IPS-NIHi11 (cell line): ENCODE measurements around the gene COLGALT1.
"Not testable (repeated sequence)": the region's sequence is repeated elsewhere in the genome, so short reads cannot be mapped to it uniquely, and the experiment has no call there.

Experiments used
- DNase-seq: peaks from one replicate; pipeline ENCODE4 v3.0.0; 2012; ENCODE audit warnings: mixed read lengths, low spot score

Gene COLGALT1

GRCh38 chr19:17562561-17562960, 7.1 kb downstream of the COLGALT1 start:
- no peak for DNase-seq

DNA sequence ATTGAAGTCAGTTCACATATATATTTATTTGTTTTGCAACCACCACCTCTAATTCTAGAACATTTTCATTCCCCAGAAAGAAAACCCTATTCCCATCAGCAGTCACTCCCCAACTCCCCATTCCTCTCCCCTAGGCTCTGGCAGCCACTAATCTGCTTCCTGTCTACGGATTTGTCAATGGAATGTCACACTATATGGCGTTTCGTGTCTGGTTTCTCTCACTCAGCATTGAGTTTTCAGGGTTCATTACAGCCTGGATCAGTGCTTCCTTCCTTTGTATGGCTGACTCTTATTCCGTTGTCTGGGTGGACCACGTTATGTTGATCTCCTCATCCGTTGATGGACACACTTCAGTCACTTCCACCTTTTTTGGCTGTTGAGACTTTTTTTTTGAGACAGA, 9.3 kb downstream of the COLGALT1 start:
- DNase-seq: no peak

GRCh38 chr19:17565611-17566010, 10.2 kb downstream of the COLGALT1 start:
- no peak for DNase-seq

DNA sequence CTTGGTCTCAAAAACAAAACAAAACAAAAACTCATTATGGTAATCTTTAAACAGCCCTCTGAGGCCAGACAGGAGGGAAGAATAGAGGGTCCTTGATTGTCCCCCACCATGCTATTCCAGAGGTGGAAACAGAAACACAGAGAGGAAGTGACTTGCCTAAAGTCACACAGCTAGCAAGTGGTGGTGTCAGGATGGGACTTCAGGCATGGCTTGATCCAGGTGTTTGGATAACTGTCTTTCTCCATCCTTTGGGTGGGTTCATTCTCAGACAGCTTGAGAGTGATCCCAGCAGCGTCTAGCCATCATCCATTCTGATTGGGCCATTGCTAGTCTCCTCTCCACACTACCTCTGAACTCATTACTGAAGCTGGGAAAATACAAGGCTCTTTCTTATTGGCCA, 12.5 kb downstream of the COLGALT1 start:
- no peak for DNase-seq

GRCh38 chr19:17570291-17570690, 14.8 kb downstream of the COLGALT1 start:
- DNase-seq: not testable (repeated sequence)

DNA sequence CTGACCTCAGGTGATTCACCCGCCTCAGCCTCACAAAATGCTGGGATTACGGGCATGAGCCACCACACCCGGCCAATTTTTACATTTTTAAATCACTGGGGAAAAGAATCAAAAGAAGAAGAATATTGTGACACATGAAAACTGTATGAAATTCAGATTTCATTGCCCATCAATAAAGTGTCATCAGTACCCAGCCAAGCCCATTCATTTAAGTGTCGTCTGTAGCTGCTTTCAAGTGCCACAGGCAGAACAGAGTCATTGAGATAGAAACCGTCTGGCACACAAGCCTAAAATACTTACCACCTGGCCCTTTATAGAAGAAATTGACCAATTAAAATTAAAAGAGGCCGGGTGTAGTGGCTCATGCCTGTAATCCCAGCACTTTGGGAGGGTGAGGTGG, 15.3 kb downstream of the COLGALT1 start:
- DNase-seq: no peak

GRCh38 chr19:17572638-17573037, 17.2 kb downstream of the COLGALT1 start:
- no peak for DNase-seq

- no peak for DNase-seq
These were observed 20.7 kb downstream of the COLGALT1 start for GRCh38 chr19:17575871-17576757.

GRCh38 chr19:17576758-17577456, 21.5 kb downstream of the COLGALT1 start:
- DNase-seq: peak; percentile 94

- no peak for DNase-seq
These were observed 22.1 kb downstream of the COLGALT1 start for GRCh38 chr19:17577457-17578097.

- peak; percentile 85 for DNase-seq
These were observed 24.3 kb downstream of the COLGALT1 start for GRCh38 chr19:17579661-17580244.

- peak; percentile 32 for DNase-seq
These were observed 25.2 kb downstream of the COLGALT1 start for GRCh38 chr19:17580470-17581144.

- DNase-seq: no peak
These were observed 25.9 kb downstream of the COLGALT1 start for GRCh38 chr19:17581211-17581874.

DNA sequence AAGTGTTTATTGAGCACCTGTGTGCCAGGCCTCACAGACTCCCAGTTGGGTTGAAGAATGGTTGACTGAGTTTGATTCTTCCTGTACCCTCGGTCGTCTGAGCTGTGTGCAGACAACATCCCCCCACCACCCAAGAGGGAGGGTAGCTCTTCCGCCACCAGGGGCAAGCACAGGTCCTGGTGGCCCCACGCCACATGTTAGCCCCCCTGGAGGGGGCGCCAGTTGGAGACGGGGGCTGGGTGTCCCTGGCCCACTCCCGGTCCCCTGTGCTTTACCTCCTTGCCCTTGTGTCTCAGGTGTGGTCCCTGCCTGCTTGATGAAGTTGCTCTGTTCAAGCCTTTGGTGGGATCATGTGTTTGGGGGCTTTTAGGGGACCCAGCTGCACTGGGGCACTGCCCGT, 27.2 kb downstream of the COLGALT1 start:
- no peak for DNase-seq

GRCh38 chr19:17584132-17584531, 28.7 kb downstream of the COLGALT1 start:
- DNase-seq: no peak

GRCh38 chr19:17585395-17585794, 29.9 kb downstream of the COLGALT1 start:
- not testable (repeated sequence) for DNase-seq

DNA sequence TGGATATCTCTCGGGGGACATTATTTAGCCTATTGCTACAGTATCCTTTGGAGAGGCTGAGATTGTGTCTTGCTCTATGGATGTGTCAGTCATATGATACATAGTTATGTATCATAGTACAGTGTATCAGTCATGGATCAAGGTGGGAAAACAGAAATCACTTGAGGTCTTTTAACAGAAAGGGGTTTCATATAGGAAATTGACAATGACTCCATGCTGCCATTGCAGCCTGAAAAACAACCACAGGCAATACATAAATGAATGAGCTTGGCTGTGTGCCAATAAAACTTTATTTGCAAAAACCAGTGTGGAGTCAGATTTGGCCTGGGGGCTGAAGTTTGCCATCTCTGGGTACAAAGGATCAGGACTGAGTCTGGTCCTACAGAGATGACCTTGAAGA, 35.4 kb downstream of the COLGALT1 start:
- DNase-seq: no peak

DNA sequence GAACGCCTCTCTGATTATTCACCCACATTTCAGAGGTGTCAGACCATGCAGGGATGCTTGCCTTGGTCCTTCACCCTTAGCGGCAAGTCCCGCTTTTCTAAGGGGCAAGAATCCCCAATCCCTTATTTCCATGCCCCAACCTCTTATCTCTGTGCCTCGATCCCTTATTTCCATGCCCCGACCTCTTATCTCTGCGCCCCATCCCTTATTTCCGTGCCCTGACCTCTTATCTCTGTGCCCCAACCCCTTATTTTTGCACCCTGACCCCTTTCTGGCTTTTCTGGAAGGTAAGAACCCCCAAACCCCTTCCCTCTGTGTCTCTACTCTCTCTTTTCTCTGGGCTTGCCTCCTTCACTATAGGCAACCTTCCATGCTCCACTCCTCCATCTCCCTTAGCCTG, 38.8 kb downstream of the COLGALT1 start:
- not testable (repeated sequence) for DNase-seq

DNA sequence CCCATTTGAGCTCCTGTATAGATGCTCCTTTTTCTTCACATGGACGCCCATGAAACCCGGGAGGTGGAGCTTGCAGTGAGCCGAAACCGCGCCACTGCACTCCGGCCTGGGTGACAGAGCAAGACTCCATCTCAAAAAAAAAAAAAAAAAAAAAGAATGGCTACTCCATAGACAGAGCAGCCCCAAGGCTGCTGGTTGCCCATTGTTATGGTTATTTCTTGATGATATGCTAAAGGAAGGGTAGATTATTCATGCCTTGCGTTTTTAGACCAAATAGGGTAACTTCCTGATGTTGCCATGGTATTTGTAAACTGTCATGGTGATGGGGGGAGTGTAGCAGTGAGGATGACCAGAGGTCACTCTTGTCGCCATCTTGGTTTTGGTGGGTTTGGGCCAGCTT, 42.6 kb downstream of the COLGALT1 start:
- not testable (repeated sequence) for DNase-seq

DNA sequence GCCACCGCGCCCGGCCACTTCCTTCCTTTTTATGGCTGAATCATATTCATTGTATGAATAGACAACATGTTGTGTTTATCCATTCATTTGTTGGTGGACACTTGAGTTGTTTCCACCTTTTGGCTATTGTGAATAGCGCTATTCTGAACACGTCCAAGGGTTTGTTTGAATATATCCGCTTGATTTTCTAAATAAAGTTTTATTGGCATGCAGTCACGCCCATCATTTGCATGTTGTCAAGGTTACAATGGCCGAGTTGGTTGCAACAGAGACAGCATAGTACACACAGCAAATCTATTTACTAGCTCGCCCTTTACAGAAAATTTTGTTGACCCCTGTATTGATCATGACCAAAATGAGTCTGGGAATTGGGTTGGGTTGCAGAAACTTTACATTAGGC, 43.5 kb downstream of the COLGALT1 start:
- DNase-seq: no peak

DNA sequence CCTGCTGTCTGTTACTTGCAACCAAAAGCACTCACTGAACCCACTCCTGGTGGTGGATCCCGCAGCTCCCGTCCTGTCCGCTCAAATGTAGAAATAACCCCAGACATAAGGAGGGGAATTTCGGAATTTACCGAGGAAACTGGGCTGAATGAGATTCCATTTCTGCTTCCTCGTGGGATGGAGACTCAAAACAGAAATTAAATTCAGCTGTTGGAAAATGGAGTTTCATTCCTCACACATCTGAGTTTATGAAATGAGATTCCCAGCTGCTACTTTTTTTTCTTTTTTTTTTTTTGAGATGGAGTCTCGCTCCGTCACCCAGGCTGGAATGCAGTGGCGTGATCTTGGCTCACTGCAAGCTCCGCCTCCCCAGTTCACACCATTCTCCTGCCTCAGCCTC, 44.3 kb downstream of the COLGALT1 start:
- no peak for DNase-seq
